Measurements from ENCODE around the gene FAM20B.
"Not testable (repeated sequence)": the region's sequence is repeated elsewhere in the genome, so short reads cannot be mapped to it uniquely, and the experiment has no call there.

FAM20B gene

GRCh38 chr1:179023946-179024650, 1.6 kb upstream of the FAM20B start:
- no peak for DNase-seq (ENCODE audit: low read depth)

GRCh38 chr1:179025975-179026812, 500 bp downstream of the FAM20B start:
- peak; percentile 59 for DNase-seq (ENCODE audit: low read depth)

- no peak for DNase-seq (ENCODE audit: low read depth)
These were observed 1.3 kb downstream of the FAM20B start for GRCh38 chr1:179026813-179027669.

- no peak for DNase-seq (ENCODE audit: low read depth)
These were observed 3.6 kb downstream of the FAM20B start for GRCh38 chr1:179029321-179029759.

- DNase-seq (ENCODE audit: low read depth), result no peak
These were observed 4.4 kb downstream of the FAM20B start for GRCh38 chr1:179030130-179030529.

- DNase-seq (ENCODE audit: low read depth), result no peak
These were observed 5.0 kb downstream of the FAM20B start for GRCh38 chr1:179030683-179031082.

GRCh38 chr1:179031284-179031683, 5.6 kb downstream of the FAM20B start:
- DNase-seq (ENCODE audit: low read depth), result no peak

- DNase-seq (ENCODE audit: low read depth), result peak; percentile 43
These were observed 6.3 kb downstream of the FAM20B start for GRCh38 chr1:179031855-179032513.

GRCh38 chr1:179034720-179035119, 9.0 kb downstream of the FAM20B start:
- DNase-seq (ENCODE audit: low read depth), result peak; percentile 86

- no peak for DNase-seq (ENCODE audit: low read depth)
These were observed 11.3 kb downstream of the FAM20B start for GRCh38 chr1:179036844-179037465.

GRCh38 chr1:179038528-179039281, 13.0 kb downstream of the FAM20B start:
- no peak for DNase-seq (ENCODE audit: low read depth)

GRCh38 chr1:179039502-179040174, 13.9 kb downstream of the FAM20B start:
- DNase-seq (ENCODE audit: low read depth), result not testable (repeated sequence)

- DNase-seq (ENCODE audit: low read depth), result not testable (repeated sequence)
These were observed 14.5 kb downstream of the FAM20B start for GRCh38 chr1:179040175-179040551.

GRCh38 chr1:179042087-179042486, 16.4 kb downstream of the FAM20B start:
- DNase-seq (ENCODE audit: low read depth), result no peak

GRCh38 chr1:179042700-179043099, 17.0 kb downstream of the FAM20B start:
- DNase-seq (ENCODE audit: low read depth), result no peak

GRCh38 chr1:179043266-179043665, 17.6 kb downstream of the FAM20B start:
- DNase-seq (ENCODE audit: low read depth), result no peak

GRCh38 chr1:179043907-179044306, 18.2 kb downstream of the FAM20B start:
- DNase-seq (ENCODE audit: low read depth), result no peak

GRCh38 chr1:179046808-179047635, 21.3 kb downstream of the FAM20B start:
- no peak for DNase-seq (ENCODE audit: low read depth)

GRCh38 chr1:179047636-179047997, 21.9 kb downstream of the FAM20B start:
- no peak for DNase-seq (ENCODE audit: low read depth)
